Astrocyte (in vitro differentiated cells and primary cell): Measurements from ENCODE around the gene SLC66A2. TPM values are rescaled to one million over a fixed set of nuclear protein-coding genes. Genes with fewer than 3 reads are reported as not detected.
"Not testable (repeated sequence)": the region's sequence is repeated elsewhere in the genome, so short reads cannot be mapped to it uniquely, and the experiment has no call there.

Experiments used
- DNase-seq: peaks from one replicate; pipeline ENCODE4 v3.0.0-alpha.2; 2010; ENCODE audit warnings: low read depth
- FAIRE-seq: peaks from 2 replicates; lab custom pipeline; 2011; peaks lifted over from hg19 to GRCh38; lab: Jason Lieb, UNC
- H2AFZ ChIP-seq: 2 replicates; pipeline ENCODE4 v1.6.0; 2012; ENCODE audit warnings: low read depth, low read length, inconsistent platforms
- H3K27ac ChIP-seq: 2 replicates; pipeline ENCODE4 v1.5.1; 2011; ENCODE audit warnings: low read depth, low read length, inconsistent platforms
- H3K27me3 ChIP-seq: 2 replicates; pipeline ENCODE4 v1.6.0; 2011; ENCODE audit warnings: low read length, inconsistent platforms; ENCODE audit not compliant: insufficient read depth
- H3K36me3 ChIP-seq: 2 replicates; pipeline ENCODE4 v1.5.1; 2011; ENCODE audit warnings: low read length, inconsistent platforms; ENCODE audit not compliant: insufficient read depth
- H3K4me1 ChIP-seq: 2 replicates; pipeline ENCODE4 v1.5.1; 2011; ENCODE audit warnings: low read length, inconsistent platforms; ENCODE audit not compliant: insufficient read depth
- H3K4me2 ChIP-seq: 2 replicates; pipeline ENCODE4 v1.6.0; 2012; ENCODE audit warnings: low read length, inconsistent platforms
- H3K4me3 ChIP-seq: 2 replicates; pipeline ENCODE4 v1.5.1; 2011; ENCODE audit warnings: low read depth, mild to moderate bottlenecking, low read length, inconsistent platforms; ENCODE audit not compliant: insufficient read depth
- H3K79me2 ChIP-seq: 2 replicates; pipeline ENCODE4 v1.6.0; 2012; ENCODE audit warnings: mild to moderate bottlenecking, low read length, inconsistent platforms; ENCODE audit not compliant: insufficient read depth
- H3K9ac ChIP-seq: 2 replicates; pipeline ENCODE4 v1.6.0; 2012; ENCODE audit warnings: mild to moderate bottlenecking, low read length, inconsistent platforms
- H3K9me3 ChIP-seq: 2 replicates; pipeline ENCODE4 v1.5.1; 2012; ENCODE audit warnings: low read depth, mild to moderate bottlenecking, low read length, inconsistent platforms; ENCODE audit not compliant: insufficient read depth
- H4K20me1 ChIP-seq: 2 replicates; pipeline ENCODE4 v1.6.0; 2012; ENCODE audit warnings: low read length, inconsistent platforms; ENCODE audit not compliant: insufficient read depth
- H3K27ac Mint-ChIP-seq: one replicate; pipeline ENCODE4 v1.8.0; 2021; ENCODE audit warnings: mild to moderate bottlenecking, mixed read lengths; ENCODE audit not compliant: unreplicated experiment
- H3K27me3 Mint-ChIP-seq: one replicate; pipeline ENCODE4 v1.8.0; 2021; ENCODE audit warnings: low read depth, mixed read lengths; ENCODE audit not compliant: unreplicated experiment
- H3K36me3 Mint-ChIP-seq: one replicate; pipeline ENCODE4 v1.8.0; 2021; ENCODE audit warnings: low read depth, mixed read lengths; ENCODE audit not compliant: unreplicated experiment
- H3K4me1 Mint-ChIP-seq: one replicate; pipeline ENCODE4 v1.8.0; 2021; ENCODE audit warnings: low read depth, mixed read lengths; ENCODE audit not compliant: unreplicated experiment
- H3K4me3 Mint-ChIP-seq: one replicate; pipeline ENCODE4 v1.8.0; 2021; ENCODE audit warnings: mild to moderate bottlenecking, moderate library complexity, mixed read lengths; ENCODE audit not compliant: unreplicated experiment
- H3K9me3 Mint-ChIP-seq: one replicate; pipeline ENCODE4 v1.8.0; 2021; ENCODE audit warnings: mild to moderate bottlenecking, mixed read lengths; ENCODE audit not compliant: unreplicated experiment
- CTCF ChIP-seq: IDR thresholded peaks from 2 replicates; pipeline ENCODE4 v1.5.1; 2011; ENCODE audit warnings: low read depth, mild to moderate bottlenecking, inconsistent platforms, low read length, moderate library complexity; ENCODE audit not compliant: insufficient read depth
- EZH2 ChIP-seq: IDR thresholded peaks from 2 replicates; pipeline ENCODE4 v1.6.1; 2012; ENCODE audit warnings: mild to moderate bottlenecking, low read length, inconsistent platforms; ENCODE audit not compliant: insufficient read depth
- total RNA-seq: library from RNA; stranded (reverse); gene quantifications from 2 replicates; pipeline ENCODE4 v1.2.1, GENCODE V29; 2021

The SLC66A2 gene
- total RNA-seq, 1 donor from 2014 or later, result 25.3 TPM

GRCh38 chr18:79878741-79879378 lies 72.6 kb downstream of the SLC66A2 start:
- Mint-ChIP-seq H3K27ac (no peak overlapping the region), H3K27me3 (peaks cover 23% of the 10 kb centered on the region), H3K9me3 (peaks cover 4% of the 10 kb centered on the region), H3K4me1 (no peaks in the 10 kb centered on the region), H3K36me3 (no peaks in the 10 kb centered on the region), H3K4me3 (no peak overlapping the region)
- DNase-seq, result no peak
- H3K9me3 ChIP-seq, result peaks cover 2% of the 10 kb centered on the region
- H3K36me3 ChIP-seq, result no peaks in the 10 kb centered on the region
- no peak overlapping the region for H3K27ac ChIP-seq
- no peaks in the 10 kb centered on the region for H3K79me2 ChIP-seq
- no peaks in the 10 kb centered on the region for H3K4me1 ChIP-seq
- no peak for TF ChIP-seq CTCF
- TF ChIP-seq EZH2, result no peak
- H3K9ac ChIP-seq, result no peak overlapping the region
- no peak overlapping the region for H3K4me3 ChIP-seq
- peaks cover 5% of the 10 kb centered on the region for H3K27me3 ChIP-seq
- H3K4me2 ChIP-seq, result no peak overlapping the region
- FAIRE-seq, result no peak
- H4K20me1 ChIP-seq, result no peaks in the 10 kb centered on the region
- no peak overlapping the region for H2AFZ ChIP-seq

- not testable (repeated sequence) for H3K27ac ChIP-seq, H3K4me3 ChIP-seq, DNase-seq, H3K9me3 ChIP-seq, H4K20me1 ChIP-seq, H3K4me2 ChIP-seq, H3K9me3 Mint-ChIP-seq, H3K36me3 Mint-ChIP-seq, H3K4me1 Mint-ChIP-seq, H3K27me3 ChIP-seq, H2AFZ ChIP-seq, H3K4me3 Mint-ChIP-seq, H3K36me3 ChIP-seq, H3K27ac Mint-ChIP-seq, H3K9ac ChIP-seq, H3K79me2 ChIP-seq, H3K4me1 ChIP-seq, FAIRE-seq
- peaks cover 25% of the 10 kb centered on the region for H3K27me3 Mint-ChIP-seq
Measured at GRCh38 chr18:79878246-79878645, 73.2 kb downstream of the SLC66A2 start.

GRCh38 chr18:79877163-79878091 lies 74.0 kb downstream of the SLC66A2 start:
- peaks cover 4% of the 10 kb centered on the region for H3K9me3 Mint-ChIP-seq
- peaks cover 2% of the 10 kb centered on the region for H3K9me3 ChIP-seq
- H3K4me1 Mint-ChIP-seq, result no peaks in the 10 kb centered on the region
- no peaks in the 10 kb centered on the region for H3K36me3 ChIP-seq
- no peaks in the 10 kb centered on the region for H3K36me3 Mint-ChIP-seq
- no peaks in the 10 kb centered on the region for H4K20me1 ChIP-seq
- DNase-seq (no peak), FAIRE-seq (no peak)
- H3K27me3 ChIP-seq, result peaks cover 5% of the 10 kb centered on the region
- no peak overlapping the region for H3K4me3 Mint-ChIP-seq
- H3K4me3 ChIP-seq, result no peak overlapping the region
- no peak overlapping the region for H3K4me2 ChIP-seq
- TF ChIP-seq EZH2 (no peak), CTCF (no peak)
- H3K27ac Mint-ChIP-seq, result no peak overlapping the region
- H3K27me3 Mint-ChIP-seq, result peaks cover 25% of the 10 kb centered on the region
- H3K4me1 ChIP-seq, result no peaks in the 10 kb centered on the region
- no peak overlapping the region for H2AFZ ChIP-seq
- no peaks in the 10 kb centered on the region for H3K79me2 ChIP-seq
- no peak overlapping the region for H3K27ac ChIP-seq
- no peak overlapping the region for H3K9ac ChIP-seq
